PFSK-1 (cell line): ENCODE data around the gene HSCB.

Experiments
- POLR2AphosphoS5 ChIP-seq: IDR thresholded peaks from 2 replicates; pipeline ENCODE4 v1.6.1; 2012; ENCODE audit warnings: low read depth, mild to moderate bottlenecking, control low read depth, low read length, moderate library complexity
- TAF1 ChIP-seq: IDR thresholded peaks from 2 replicates; pipeline ENCODE4 v1.6.1; 2012; ENCODE audit warnings: low read length, control low read depth, borderline replicate concordance; ENCODE audit not compliant: insufficient read depth
- TF ChIP-seq, protein P1 (sequence below), 2 experiments: IDR thresholded peaks; 2 replicates each; pipeline versions ENCODE4 v1.6.1 to v1.8.0; 2011 to 2012; ENCODE audit warnings: low read depth in 2 of 2, low read length in 2 of 2, control low read depth in 1 of 2, inconsistent platforms in 1 of 2, mild to moderate bottlenecking in 1 of 2, moderate library complexity in 1 of 2; ENCODE audit not compliant: insufficient read depth in 1 of 2

GRCh38 chr22:28780296-28780695 lies 38.5 kb downstream of the HSCB start:
- TF ChIP-seq POLR2AphosphoS5: no peak
- TF ChIP-seq, protein P1, sequence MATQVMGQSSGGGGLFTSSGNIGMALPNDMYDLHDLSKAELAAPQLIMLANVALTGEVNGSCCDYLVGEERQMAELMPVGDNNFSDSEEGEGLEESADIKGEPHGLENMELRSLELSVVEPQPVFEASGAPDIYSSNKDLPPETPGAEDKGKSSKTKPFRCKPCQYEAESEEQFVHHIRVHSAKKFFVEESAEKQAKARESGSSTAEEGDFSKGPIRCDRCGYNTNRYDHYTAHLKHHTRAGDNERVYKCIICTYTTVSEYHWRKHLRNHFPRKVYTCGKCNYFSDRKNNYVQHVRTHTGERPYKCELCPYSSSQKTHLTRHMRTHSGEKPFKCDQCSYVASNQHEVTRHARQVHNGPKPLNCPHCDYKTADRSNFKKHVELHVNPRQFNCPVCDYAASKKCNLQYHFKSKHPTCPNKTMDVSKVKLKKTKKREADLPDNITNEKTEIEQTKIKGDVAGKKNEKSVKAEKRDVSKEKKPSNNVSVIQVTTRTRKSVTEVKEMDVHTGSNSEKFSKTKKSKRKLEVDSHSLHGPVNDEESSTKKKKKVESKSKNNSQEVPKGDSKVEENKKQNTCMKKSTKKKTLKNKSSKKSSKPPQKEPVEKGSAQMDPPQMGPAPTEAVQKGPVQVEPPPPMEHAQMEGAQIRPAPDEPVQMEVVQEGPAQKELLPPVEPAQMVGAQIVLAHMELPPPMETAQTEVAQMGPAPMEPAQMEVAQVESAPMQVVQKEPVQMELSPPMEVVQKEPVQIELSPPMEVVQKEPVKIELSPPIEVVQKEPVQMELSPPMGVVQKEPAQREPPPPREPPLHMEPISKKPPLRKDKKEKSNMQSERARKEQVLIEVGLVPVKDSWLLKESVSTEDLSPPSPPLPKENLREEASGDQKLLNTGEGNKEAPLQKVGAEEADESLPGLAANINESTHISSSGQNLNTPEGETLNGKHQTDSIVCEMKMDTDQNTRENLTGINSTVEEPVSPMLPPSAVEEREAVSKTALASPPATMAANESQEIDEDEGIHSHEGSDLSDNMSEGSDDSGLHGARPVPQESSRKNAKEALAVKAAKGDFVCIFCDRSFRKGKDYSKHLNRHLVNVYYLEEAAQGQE (IDR thresholded peaks at IDR 0.05; ENCODE audit: insufficient read depth in 1 of 2, low read depth in 2 of 2, low read length in 2 of 2): no peak
- TF ChIP-seq TAF1: no peak
